Measurements from ENCODE around the gene ANXA9.

DNA sequence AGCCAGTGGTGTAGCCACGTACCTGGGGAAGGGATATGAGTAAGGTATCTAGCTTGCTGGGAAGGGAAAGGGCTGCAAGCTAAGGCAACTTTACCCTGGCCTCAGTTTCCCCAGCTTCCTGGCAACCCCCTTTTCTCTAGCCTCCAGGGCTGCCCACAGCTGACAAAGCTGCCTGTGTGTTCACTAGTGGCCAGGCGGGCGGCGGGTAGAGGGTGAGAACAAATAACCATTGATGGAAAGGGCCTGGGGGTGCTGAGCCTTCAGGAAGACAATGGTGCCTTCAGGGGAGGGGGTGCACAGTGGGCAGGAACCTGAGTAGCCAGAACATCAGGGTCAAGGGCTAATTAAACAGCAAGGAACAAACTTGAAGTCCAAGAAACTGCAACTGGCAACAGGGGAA, 13.6 kb upstream of the ANXA9 start:
- TF ChIP-seq, protein P1, sequence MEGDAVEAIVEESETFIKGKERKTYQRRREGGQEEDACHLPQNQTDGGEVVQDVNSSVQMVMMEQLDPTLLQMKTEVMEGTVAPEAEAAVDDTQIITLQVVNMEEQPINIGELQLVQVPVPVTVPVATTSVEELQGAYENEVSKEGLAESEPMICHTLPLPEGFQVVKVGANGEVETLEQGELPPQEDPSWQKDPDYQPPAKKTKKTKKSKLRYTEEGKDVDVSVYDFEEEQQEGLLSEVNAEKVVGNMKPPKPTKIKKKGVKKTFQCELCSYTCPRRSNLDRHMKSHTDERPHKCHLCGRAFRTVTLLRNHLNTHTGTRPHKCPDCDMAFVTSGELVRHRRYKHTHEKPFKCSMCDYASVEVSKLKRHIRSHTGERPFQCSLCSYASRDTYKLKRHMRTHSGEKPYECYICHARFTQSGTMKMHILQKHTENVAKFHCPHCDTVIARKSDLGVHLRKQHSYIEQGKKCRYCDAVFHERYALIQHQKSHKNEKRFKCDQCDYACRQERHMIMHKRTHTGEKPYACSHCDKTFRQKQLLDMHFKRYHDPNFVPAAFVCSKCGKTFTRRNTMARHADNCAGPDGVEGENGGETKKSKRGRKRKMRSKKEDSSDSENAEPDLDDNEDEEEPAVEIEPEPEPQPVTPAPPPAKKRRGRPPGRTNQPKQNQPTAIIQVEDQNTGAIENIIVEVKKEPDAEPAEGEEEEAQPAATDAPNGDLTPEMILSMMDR (IDR thresholded peaks at IDR 0.05) = no peak
- TF ChIP-seq POLR2A (IDR thresholded peaks at IDR 0.05) = no peak
